HepG2 (cell line): ENCODE data around the gene ARL6IP4. TPM values are rescaled to one million over a fixed set of nuclear protein-coding genes. Genes with fewer than 3 reads are reported as not detected.

Experiments used
- CBFB ChIP-seq: sonication (generic); formaldehyde crosslinking; IDR thresholded peaks from 2 replicates; pipeline ENCODE4 v1.4.0; 2020; ENCODE audit warnings: missing genetic modification reagents
- E2F1 ChIP-seq: sonication (generic); formaldehyde crosslinking; IDR thresholded peaks from 2 replicates; pipeline ENCODE4 v1.5.0; 2020; ENCODE audit warnings: missing genetic modification reagents
- E2F2 ChIP-seq: sonication (generic); formaldehyde crosslinking; IDR thresholded peaks from 2 replicates; pipeline ENCODE4 v1.4.0; 2020; ENCODE audit warnings: missing genetic modification reagents, borderline replicate concordance
- FOSL2 ChIP-seq: sonication (generic); formaldehyde crosslinking; IDR thresholded peaks from 2 replicates; pipeline ENCODE4 v1.4.0; 2020; ENCODE audit warnings: missing genetic modification reagents
- KLF12 ChIP-seq: sonication (generic); formaldehyde crosslinking; IDR thresholded peaks from 2 replicates; pipeline ENCODE4 v1.4.0; 2020; ENCODE audit warnings: missing genetic modification reagents, borderline replicate concordance
- KLF15 ChIP-seq: sonication (generic); formaldehyde crosslinking; IDR thresholded peaks from 2 replicates; pipeline ENCODE4 v1.8.1; 2023; ENCODE audit warnings: borderline replicate concordance, mild to moderate bottlenecking, inconsistent platforms, missing genetic modification reagents, mixed read lengths
- MAFF ChIP-seq: IDR thresholded peaks from 2 replicates; pipeline ENCODE4 v1.6.1; 2011; ENCODE audit warnings: low read depth, low read length, improper control_type of control experiment
- MEIS2 ChIP-seq: sonication (generic); formaldehyde crosslinking; IDR thresholded peaks from 2 replicates; pipeline ENCODE4 v1.9.0; 2021; ENCODE audit warnings: mild to moderate bottlenecking, missing genetic modification reagents
- PATZ1 ChIP-seq: sonication (generic); formaldehyde crosslinking; IDR thresholded peaks from 2 replicates; pipeline ENCODE4 v1.4.0; 2020; ENCODE audit warnings: missing genetic modification reagents
- TOE1 ChIP-seq: sonication (generic); formaldehyde crosslinking; IDR thresholded peaks from 2 replicates; pipeline ENCODE4 v1.4.0; 2020; ENCODE audit warnings: mild to moderate bottlenecking, missing genetic modification reagents
- UBTF ChIP-seq: sonication (generic); formaldehyde crosslinking; IDR thresholded peaks from 2 replicates; pipeline ENCODE4 v1.4.0; 2020; ENCODE audit warnings: mild to moderate bottlenecking, missing genetic modification reagents
- USF2 ChIP-seq, 2 experiments: sonication (generic) in 1 of 2; formaldehyde crosslinking in 1 of 2; IDR thresholded peaks; 2 replicates each; pipeline versions ENCODE4 v1.5.1 to v1.6.1; 2011 to 2020; ENCODE audit warnings: borderline replicate concordance in 1 of 2, low read depth in 1 of 2, low read length in 1 of 2, mild to moderate bottlenecking in 1 of 2, missing genetic modification reagents in 1 of 2, moderate library complexity in 1 of 2
- ZBTB33 ChIP-seq: sonication (generic); formaldehyde crosslinking; IDR thresholded peaks from 2 replicates; pipeline ENCODE4 v1.4.0; 2020; ENCODE audit warnings: missing genetic modification reagents
- ZC3H4 ChIP-seq: sonication (generic); formaldehyde crosslinking; IDR thresholded peaks from 2 replicates; pipeline ENCODE4 v1.4.0; 2020; ENCODE audit warnings: missing genetic modification reagents, borderline replicate concordance
- ZNF678 ChIP-seq: sonication (generic); formaldehyde crosslinking; IDR thresholded peaks from 2 replicates; pipeline ENCODE4 v1.4.0; 2020; ENCODE audit warnings: mild to moderate bottlenecking, missing genetic modification reagents
- ZNF703 ChIP-seq: sonication (generic); formaldehyde crosslinking; IDR thresholded peaks from 2 replicates; pipeline ENCODE4 v1.5.1; 2020; ENCODE audit warnings: missing genetic modification reagents, mild to moderate bottlenecking, moderate library complexity, borderline replicate concordance
- ZNF816 ChIP-seq: sonication (generic); formaldehyde crosslinking; IDR thresholded peaks from 2 replicates; pipeline ENCODE4 v1.8.0; 2022; ENCODE audit warnings: missing genetic modification reagents, mild to moderate bottlenecking, borderline replicate concordance
- polyA plus RNA-seq, 8 experiments: library from polyadenylated mRNA; depleted of rRNA in 3 of 8; stranded (reverse) in 7 of 8; unstranded in 1 of 8; fragments of >200 nt; fragmentation: Illumina TruSeq in 4 of 8; extraction: Trizol in 4 of 8; gene quantifications; 2 replicates each; pipeline versions ENCODE4 v1.2.1 to v1.2.3, GENCODE V29; 2011 to 2016; ENCODE audit warnings: low read depth in 4 of 8, missing spikeins in 1 of 8, mixed read lengths in 1 of 8; ENCODE audit not compliant: insufficient read depth in 1 of 8
- total RNA-seq, 5 experiments: library from RNA; depleted of rRNA; stranded (reverse); fragments of >200 nt; fragmentation: Illumina TruSeq; extraction: Trizol; gene quantifications; 2 replicates each; pipeline ENCODE4 v1.2.3, GENCODE V29; 2016; ENCODE audit warnings: low read depth in 1 of 5

Gene ARL6IP4
- total and polyA plus RNA-seq, 2 of the 13 experiments (the other 11 are each of a cell fraction or from before 2014, with no cell fraction given): 155 to 220 TPM

- TF ChIP-seq USF2 (IDR thresholded peaks at IDR 0.05; ENCODE audit: low read depth, low read length) (no peak), USF2 (CRISPR knock-in tag; IDR thresholded peaks at IDR 0.05; ENCODE audit: borderline replicate concordance) (no peak), KLF15 (CRISPR knock-in tag) (no peak), ZBTB33 (CRISPR knock-in tag) (peak; percentile 71), KLF12 (CRISPR knock-in tag) (no peak), ZNF678 (CRISPR knock-in tag) (no peak), ZNF703 (CRISPR knock-in tag) (0 out of 2 replicates have a peak, but pooled peaks have one; percentile 16), CBFB (no peak), MAFF (no peak), TOE1 (CRISPR knock-in tag) (no peak), FOSL2 (CRISPR knock-in tag) (0 out of 2 replicates have a peak, but pooled peaks have one; percentile 42), UBTF (peak; percentile 94), PATZ1 (CRISPR knock-in tag) (peak; percentile 59), ZNF816 (peak; percentile 72; the same call in 1 of the 2 replicates), ZC3H4 (CRISPR knock-in tag) (no peak), E2F2 (CRISPR knock-in tag) (no peak), E2F1 (no peak), MEIS2 (CRISPR knock-in tag) (peak; percentile 73)
Measured at GRCh38 chr12:122984612-122985337, 4.3 kb downstream of the ARL6IP4 start (continued).
